Bladder microvascular endothelial cell (primary cell): ENCODE results near the gene OR11H7. TPM values are rescaled to one million over a fixed set of nuclear protein-coding genes. Genes with fewer than 3 reads are reported as not detected.

ENCODE experiments used
- total RNA-seq: library from RNA; depleted of rRNA; stranded (reverse); fragments of >200 nt; gene quantifications from 2 replicates; pipeline ENCODE4 v1.2.3, GENCODE V29; 2014

Gene OR11H7
- total RNA-seq = not detected in 2 replicates

GRCh38 chr14:20228681-20229080 is at the start of gene OR11H7:
OR11H7 (plus strand) TSS chr14:20228981.

GRCh38 chr14:20190596-20190995 is 38.2 kb upstream of the OR11H7 start, which contains the start of gene OR11G2:
OR11G2 (plus strand) TSS chr14:20190896; CDS start chr14:20197438, 6,542 bp downstream.

GRCh38 chr14:20223410-20223809 is 5.4 kb upstream of the OR11H7 start, which contains the start of gene OR11H6:
OR11H6 (plus strand) TSS chr14:20223710; CDS start chr14:20223710, 0 bp downstream.

Other genes starting within 250 kb of the OR11H7 start
- not detected in 2 replicates for gene OR4Q2, start 226.8 kb upstream of the OR11H7 start, total RNA-seq
- gene OR4K14, start 209.7 kb upstream of the OR11H7 start, total RNA-seq = not detected in 2 replicates
- not detected in 2 replicates for gene OR4K13, start 192.9 kb upstream of the OR11H7 start, total RNA-seq
- not detected in 2 replicates for gene OR4L1, start 168.9 kb upstream of the OR11H7 start, total RNA-seq
- not detected in 2 replicates for gene OR4K17, start 118.2 kb upstream of the OR11H7 start, total RNA-seq
- not detected in 2 replicates for gene OR4N5, start 90.2 kb upstream of the OR11H7 start, total RNA-seq
- not detected in 2 replicates for gene OR11G2, start 38.1 kb upstream of the OR11H7 start, total RNA-seq
- not detected in 2 replicates for gene OR11H6, start 5.3 kb upstream of the OR11H7 start, total RNA-seq
- not detected in 2 replicates for gene OR11H4, start 10.3 kb downstream of the OR11H7 start, total RNA-seq
- 15.1 and 38.6 TPM in 2 replicates for gene TTC5, start 77.0 kb downstream of the OR11H7 start, total RNA-seq
- gene CCNB1IP1, start 104.3 kb downstream of the OR11H7 start, total RNA-seq = 19.3 and 27.8 TPM in 2 replicates
- 5.8 and 10.5 TPM in 2 replicates for gene PARP2, start 114.7 kb downstream of the OR11H7 start, total RNA-seq
- 15.2 and 50.6 TPM in 2 replicates for gene TEP1, start 184.5 kb downstream of the OR11H7 start, total RNA-seq
- under 0.01 TPM in 2 replicates for gene KLHL33, start 207.2 kb downstream of the OR11H7 start, total RNA-seq
- 34.6 and 35.6 TPM in 2 replicates for gene OSGEP, start 225.8 kb downstream of the OR11H7 start, total RNA-seq
- gene APEX1, start 226.2 kb downstream of the OR11H7 start, total RNA-seq = 41.4 and 50.5 TPM in 2 replicates
- 19.1 and 22.0 TPM in 2 replicates for gene PIP4P1, start 232.5 kb downstream of the OR11H7 start, total RNA-seq
- gene PNP, start 240.4 kb downstream of the OR11H7 start, total RNA-seq = 116 and 286 TPM in 2 replicates